NCI-H1048 (cell line): Measurements from ENCODE around the gene RUSC1.
"Not testable (repeated sequence)": the region's sequence is repeated elsewhere in the genome, so short reads cannot be mapped to it uniquely, and the experiment has no call there.

ENCODE experiments used
- DNase-seq: peaks from one replicate; lab custom pipeline; 2025; lab: John Stamatoyannopoulos, UW

RUSC1 gene

GRCh38 chr1:155320661-155321617 lies at the start of gene RUSC1:
Gene RUSC1 (plus strand): TSS chr1:155320894. CDS start chr1:155321774, 880 bp downstream.
- DNase-seq: no peak

GRCh38 chr1:155272466-155273342 lies 48.0 kb upstream of the RUSC1 start:
- DNase-seq: peak; percentile 56

- peak; percentile 99 for DNase-seq
Observed at GRCh38 chr1:155273343-155274245, 47.1 kb upstream of the RUSC1 start, which contains the start of gene CLK2. Gene CLK2 (minus strand): TSS chr1:155273504. CDS start chr1:155270977, 2,527 bp downstream.

- DNase-seq: peak; percentile 99
Observed at GRCh38 chr1:155277070-155277901, 43.4 kb upstream of the RUSC1 start, which contains the start of gene HCN3. Gene HCN3 (plus strand): TSS chr1:155277463. CDS start chr1:155277591, 128 bp downstream.

- DNase-seq: peak; percentile 55
Observed at GRCh38 chr1:155277902-155278688, 42.6 kb upstream of the RUSC1 start.

GRCh38 chr1:155278689-155279160 lies 42.0 kb upstream of the RUSC1 start:
- DNase-seq: no peak

- no peak for DNase-seq
Observed at GRCh38 chr1:155279268-155279667, 41.4 kb upstream of the RUSC1 start.

GRCh38 chr1:155282488-155283091 lies 38.1 kb upstream of the RUSC1 start:
- no peak for DNase-seq

GRCh38 chr1:155284476-155284875 lies 36.2 kb upstream of the RUSC1 start:
- DNase-seq: no peak

- DNase-seq: no peak
Observed at GRCh38 chr1:155285063-155285462, 35.6 kb upstream of the RUSC1 start.

GRCh38 chr1:155285631-155286044 lies 35.1 kb upstream of the RUSC1 start:
- no peak for DNase-seq

- no peak for DNase-seq
Observed at GRCh38 chr1:155286544-155286943, 34.1 kb upstream of the RUSC1 start.

- DNase-seq: no peak
Observed at GRCh38 chr1:155287987-155288543, 32.6 kb upstream of the RUSC1 start.

GRCh38 chr1:155291006-155291405 lies 29.7 kb upstream of the RUSC1 start:
- not testable (repeated sequence) for DNase-seq

GRCh38 chr1:155293086-155293749 lies 27.5 kb upstream of the RUSC1 start:
- DNase-seq: no peak

- DNase-seq: no peak
Observed at GRCh38 chr1:155294520-155295182, 26.0 kb upstream of the RUSC1 start.

- no peak for DNase-seq
Observed at GRCh38 chr1:155295183-155295941, 25.3 kb upstream of the RUSC1 start.
